Measurements from ENCODE around the gene QKI.

- TF ChIP-seq EZH2phosphoT487 (IDR thresholded peaks at IDR 0.05; ENCODE audit: borderline replicate concordance) = no peak
- TF ChIP-seq CTCF (conservative IDR thresholded peaks at IDR 0.05; ENCODE audit: low read length) = no peak
Observed at GRCh38 chr6:163389354-163389753, 25.2 kb upstream of the QKI start.
